OCI-LY1 (cell line): ENCODE measurements around the gene ZNF384.

Experiments
- EZH2 ChIP-seq: fragments of 200-600 bp; sonication (generic), shearing (Covaris generic); IDR thresholded peaks from 2 replicates; pipeline ENCODE4 v1.8.0; 2017; ENCODE audit warnings: borderline replicate concordance, mixed run types, mild to moderate bottlenecking, antibody characterized with exemption, low read length, moderate library complexity, mixed read lengths
- TF ChIP-seq, protein P1 (sequence below): fragments of 200-600 bp; sonication (generic), shearing (Covaris generic); IDR thresholded peaks from 2 replicates; pipeline ENCODE4 v1.5.1; 2017; ENCODE audit warnings: mild to moderate bottlenecking, antibody characterized with exemption, low read length, moderate library complexity, mixed read lengths

DNA sequence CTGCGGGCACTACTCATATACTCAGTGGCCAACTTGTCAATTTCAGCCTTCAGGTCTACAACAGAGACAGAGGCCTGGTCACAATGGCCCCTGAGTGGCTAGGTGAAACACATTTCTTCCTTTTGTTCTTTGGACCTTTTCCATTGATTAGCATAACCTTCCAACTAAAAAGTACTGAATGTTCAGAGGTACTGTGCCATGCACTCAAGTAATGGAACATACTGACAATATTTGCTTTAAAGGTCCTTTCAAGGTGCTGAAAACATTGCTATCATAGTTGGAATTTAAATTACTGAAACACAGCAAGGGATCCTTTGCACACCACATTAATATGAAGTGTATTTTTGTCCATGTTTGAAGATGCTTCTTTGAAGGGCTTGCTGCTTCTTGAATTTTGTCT, 35.8 kb downstream of the ZNF384 start:
- TF ChIP-seq, protein P1, sequence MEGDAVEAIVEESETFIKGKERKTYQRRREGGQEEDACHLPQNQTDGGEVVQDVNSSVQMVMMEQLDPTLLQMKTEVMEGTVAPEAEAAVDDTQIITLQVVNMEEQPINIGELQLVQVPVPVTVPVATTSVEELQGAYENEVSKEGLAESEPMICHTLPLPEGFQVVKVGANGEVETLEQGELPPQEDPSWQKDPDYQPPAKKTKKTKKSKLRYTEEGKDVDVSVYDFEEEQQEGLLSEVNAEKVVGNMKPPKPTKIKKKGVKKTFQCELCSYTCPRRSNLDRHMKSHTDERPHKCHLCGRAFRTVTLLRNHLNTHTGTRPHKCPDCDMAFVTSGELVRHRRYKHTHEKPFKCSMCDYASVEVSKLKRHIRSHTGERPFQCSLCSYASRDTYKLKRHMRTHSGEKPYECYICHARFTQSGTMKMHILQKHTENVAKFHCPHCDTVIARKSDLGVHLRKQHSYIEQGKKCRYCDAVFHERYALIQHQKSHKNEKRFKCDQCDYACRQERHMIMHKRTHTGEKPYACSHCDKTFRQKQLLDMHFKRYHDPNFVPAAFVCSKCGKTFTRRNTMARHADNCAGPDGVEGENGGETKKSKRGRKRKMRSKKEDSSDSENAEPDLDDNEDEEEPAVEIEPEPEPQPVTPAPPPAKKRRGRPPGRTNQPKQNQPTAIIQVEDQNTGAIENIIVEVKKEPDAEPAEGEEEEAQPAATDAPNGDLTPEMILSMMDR = no peak
- TF ChIP-seq EZH2 = no peak
